ENCODE results near the gene TGFBR3.
A peak's percentile ranks its signal among the peaks of the same experiment; 100 is the strongest.

The TGFBR3 gene

DNA sequence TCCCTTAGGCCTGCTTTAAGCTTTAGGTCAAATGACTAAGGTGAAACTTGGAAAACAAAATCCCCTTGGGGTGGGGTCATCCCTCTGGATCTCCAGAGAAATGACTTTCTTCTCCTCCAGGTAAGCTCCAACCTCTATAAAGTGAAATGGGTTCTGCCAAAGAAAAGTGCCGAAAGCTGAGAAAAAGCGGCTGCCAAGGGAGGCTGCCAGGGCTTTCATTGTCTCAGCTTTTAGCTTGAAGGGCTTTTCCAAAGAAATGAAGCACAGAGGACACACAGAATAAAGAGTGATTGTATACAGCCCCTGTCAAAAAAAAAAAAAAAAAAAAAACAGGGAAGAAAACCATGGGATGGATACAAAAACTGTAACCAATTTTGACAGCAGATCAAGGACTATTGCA lies 126.9 kb downstream of the TGFBR3 start:
- no peak overlapping the region for H3K4me2 ChIP-seq (ENCODE audit: low read length, poor library complexity, severe bottlenecking)
- no peak overlapping the region for H2BK5ac ChIP-seq (ENCODE audit: low read depth, low read length, poor library complexity, severe bottlenecking)
- no peaks in the 10 kb centered on the region for H3K27me3 ChIP-seq (ENCODE audit: control insufficient read depth in 1 of 2, insufficient read depth in 1 of 2, low read length in 2 of 2)
- DNase-seq: no peak
- H4K8ac ChIP-seq (ENCODE audit: low read length): no peak overlapping the region
- H3K79me1 ChIP-seq (replicated peaks; ENCODE audit: low read length, poor library complexity, severe bottlenecking): peaks cover 6% of the 10 kb centered on the region
- 100% methylated on average over 2 of the region's 2 CpGs for WGBS
- H2AK5ac ChIP-seq (ENCODE audit: low read length, severe bottlenecking): no peak overlapping the region
- H3K4me1 ChIP-seq (ENCODE audit: control insufficient read depth, insufficient read depth, low read depth, low read length): no peaks in the 10 kb centered on the region
- no peak overlapping the region for H4K91ac ChIP-seq (ENCODE audit: low read length)
- no peak overlapping the region for H2BK12ac ChIP-seq (ENCODE audit: low read length in 2 of 2)
- H3K27ac ChIP-seq (ENCODE audit: low read length, poor library complexity, severe bottlenecking): no peak overlapping the region
- no peak overlapping the region for H3K18ac ChIP-seq (ENCODE audit: low read depth in 1 of 2, low read length in 2 of 2)
- H3K4me3 ChIP-seq (ENCODE audit: insufficient read depth in 1 of 2, low read depth in 1 of 2, low read length in 2 of 2): no peak overlapping the region
- H2BK120ac ChIP-seq (ENCODE audit: low read depth, low read length): no peak overlapping the region
- H3K23ac ChIP-seq (ENCODE audit: low read length in 2 of 2): no peak overlapping the region
- H2BK15ac ChIP-seq (ENCODE audit: low read depth, poor library complexity, severe bottlenecking): no peak overlapping the region
- no peak overlapping the region for H2AFZ ChIP-seq (ENCODE audit: low read depth, low read length)
- H3K14ac ChIP-seq (ENCODE audit: low read length in 2 of 2): no peak overlapping the region
- no peaks in the 10 kb centered on the region for H3K9me3 ChIP-seq (ENCODE audit: control insufficient read depth, low read length)
- no peak overlapping the region for H3K4ac ChIP-seq (ENCODE audit: low read depth in 1 of 2, low read length in 2 of 2)
- peak overlapping the region; percentile 85 for H3K9ac ChIP-seq (ENCODE audit: low read length)
- peaks cover 3 to 71% of the 10 kb centered on the region in 2 experiments for H3K36me3 ChIP-seq (ENCODE audit: control insufficient read depth in 1 of 2, insufficient read depth in 2 of 2, low read depth in 1 of 2, low read length in 2 of 2)

DNA sequence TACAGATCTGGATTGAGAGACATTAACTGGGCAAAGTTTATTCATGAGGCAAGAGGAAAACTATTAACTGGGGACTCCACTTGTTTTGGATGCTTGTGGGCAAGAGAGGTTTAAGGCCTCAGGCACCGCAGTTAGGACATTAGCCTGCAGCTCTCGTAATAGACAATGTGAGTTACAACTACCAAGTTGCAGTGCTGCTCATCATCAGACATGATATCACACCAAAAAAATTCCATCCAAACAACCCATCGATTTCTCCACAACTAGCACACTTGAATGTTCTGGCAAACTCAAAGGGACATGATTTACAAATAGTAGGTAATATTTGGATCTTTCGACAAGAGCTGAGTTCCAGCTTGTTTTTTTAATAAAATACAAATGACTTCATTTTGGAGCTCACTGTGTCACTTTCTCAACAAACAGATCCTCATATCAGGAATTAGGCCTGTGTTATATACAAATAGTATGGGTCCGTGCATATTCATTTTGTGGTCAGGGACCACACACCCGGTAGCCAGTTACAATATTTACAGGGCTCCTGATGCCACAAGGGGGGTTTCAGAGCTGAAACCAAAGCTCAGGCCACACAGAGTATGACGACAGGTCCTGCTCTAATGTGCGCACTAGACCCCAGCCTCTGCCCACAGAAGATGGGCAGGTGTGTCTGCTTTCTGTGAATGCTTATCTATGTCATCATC lies 128.0 kb downstream of the TGFBR3 start:
- peaks cover 4% of the 10 kb centered on the region for H3K79me1 ChIP-seq (replicated peaks; ENCODE audit: low read length, poor library complexity, severe bottlenecking)
- 87% methylated on average over 6 of the region's 8 CpGs for WGBS
- H3K14ac ChIP-seq (ENCODE audit: low read length in 2 of 2): no peak overlapping the region

GRCh38 chr1:91755702-91756287 lies 130.2 kb downstream of the TGFBR3 start:
- Histone ChIP-seq H3K4ac (ENCODE audit: low read depth in 1 of 2, low read length in 2 of 2) (no peak overlapping the region), H3K79me1 (replicated peaks; ENCODE audit: low read length, poor library complexity, severe bottlenecking) (peaks cover 4% of the 10 kb centered on the region), H3K4me2 (ENCODE audit: low read length, poor library complexity, severe bottlenecking) (no peak overlapping the region), H3K14ac (ENCODE audit: low read length in 2 of 2) (no peak overlapping the region), H3K27ac (ENCODE audit: low read length, poor library complexity, severe bottlenecking) (no peak overlapping the region), H3K9ac (ENCODE audit: low read length) (peak overlapping the region; percentile 85), H4K91ac (ENCODE audit: low read length) (no peak overlapping the region), H3K4me1 (ENCODE audit: control insufficient read depth, insufficient read depth, low read depth, low read length) (no peaks in the 10 kb centered on the region), H2BK12ac (ENCODE audit: low read length in 2 of 2) (no peak overlapping the region), H2BK15ac (ENCODE audit: low read depth, poor library complexity, severe bottlenecking) (no peak overlapping the region), H3K18ac (ENCODE audit: low read depth in 1 of 2, low read length in 2 of 2) (no peak overlapping the region), H2AFZ (ENCODE audit: low read depth, low read length) (no peak overlapping the region), H3K36me3 (ENCODE audit: control insufficient read depth in 1 of 2, insufficient read depth in 2 of 2, low read depth in 1 of 2, low read length in 2 of 2) (peaks cover 3 to 76% of the 10 kb centered on the region in 2 experiments), H2BK5ac (ENCODE audit: low read depth, low read length, poor library complexity, severe bottlenecking) (no peak overlapping the region), H2AK5ac (ENCODE audit: low read length, severe bottlenecking) (no peak overlapping the region), H3K27me3 (ENCODE audit: control insufficient read depth in 1 of 2, insufficient read depth in 1 of 2, low read length in 2 of 2) (no peaks in the 10 kb centered on the region), H3K4me3 (ENCODE audit: insufficient read depth in 1 of 2, low read depth in 1 of 2, low read length in 2 of 2) (no peak overlapping the region), H4K8ac (ENCODE audit: low read length) (no peak overlapping the region), H3K23ac (ENCODE audit: low read length in 2 of 2) (no peak overlapping the region), H3K9me3 (ENCODE audit: control insufficient read depth, low read length) (no peaks in the 10 kb centered on the region), H2BK120ac (ENCODE audit: low read depth, low read length) (no peak overlapping the region)
- DNase-seq: no peak
- whole genome bisulfite sequencing: 98% methylated on average over 5 of the region's 6 CpGs

More for the DNA sequence above, 128.0 kb downstream of the TGFBR3 start:
- no peak overlapping the region for H3K4me3 ChIP-seq (ENCODE audit: insufficient read depth in 1 of 2, low read depth in 1 of 2, low read length in 2 of 2)
- H3K9me3 ChIP-seq (ENCODE audit: control insufficient read depth, low read length): no peaks in the 10 kb centered on the region
- DNase-seq: peak; percentile 75
- no peak overlapping the region for H2BK12ac ChIP-seq (ENCODE audit: low read length in 2 of 2)
- no peak overlapping the region for H2AFZ ChIP-seq (ENCODE audit: low read depth, low read length)
- no peak overlapping the region for H3K27ac ChIP-seq (ENCODE audit: low read length, poor library complexity, severe bottlenecking)
- no peaks in the 10 kb centered on the region for H3K27me3 ChIP-seq (ENCODE audit: control insufficient read depth in 1 of 2, insufficient read depth in 1 of 2, low read length in 2 of 2)
- no peak overlapping the region for H2BK5ac ChIP-seq (ENCODE audit: low read depth, low read length, poor library complexity, severe bottlenecking)
- no peak overlapping the region for H2BK120ac ChIP-seq (ENCODE audit: low read depth, low read length)
- H2BK15ac ChIP-seq (ENCODE audit: low read depth, poor library complexity, severe bottlenecking): no peak overlapping the region
- no peak overlapping the region for H3K18ac ChIP-seq (ENCODE audit: low read depth in 1 of 2, low read length in 2 of 2)
- no peak overlapping the region for H3K4me2 ChIP-seq (ENCODE audit: low read length, poor library complexity, severe bottlenecking)
- H3K36me3 ChIP-seq (ENCODE audit: control insufficient read depth in 1 of 2, insufficient read depth in 2 of 2, low read depth in 1 of 2, low read length in 2 of 2): peaks cover 3 to 80% of the 10 kb centered on the region in 2 experiments
- H2AK5ac ChIP-seq (ENCODE audit: low read length, severe bottlenecking): no peak overlapping the region
- no peak overlapping the region for H3K4ac ChIP-seq (ENCODE audit: low read depth in 1 of 2, low read length in 2 of 2)
- H4K8ac ChIP-seq (ENCODE audit: low read length): no peak overlapping the region
- H3K4me1 ChIP-seq (ENCODE audit: control insufficient read depth, insufficient read depth, low read depth, low read length): no peaks in the 10 kb centered on the region
- no peak overlapping the region for H3K23ac ChIP-seq (ENCODE audit: low read length in 2 of 2)
- no peak overlapping the region for H4K91ac ChIP-seq (ENCODE audit: low read length)
- peak overlapping the region; percentile 85 for H3K9ac ChIP-seq (ENCODE audit: low read length)

DNA sequence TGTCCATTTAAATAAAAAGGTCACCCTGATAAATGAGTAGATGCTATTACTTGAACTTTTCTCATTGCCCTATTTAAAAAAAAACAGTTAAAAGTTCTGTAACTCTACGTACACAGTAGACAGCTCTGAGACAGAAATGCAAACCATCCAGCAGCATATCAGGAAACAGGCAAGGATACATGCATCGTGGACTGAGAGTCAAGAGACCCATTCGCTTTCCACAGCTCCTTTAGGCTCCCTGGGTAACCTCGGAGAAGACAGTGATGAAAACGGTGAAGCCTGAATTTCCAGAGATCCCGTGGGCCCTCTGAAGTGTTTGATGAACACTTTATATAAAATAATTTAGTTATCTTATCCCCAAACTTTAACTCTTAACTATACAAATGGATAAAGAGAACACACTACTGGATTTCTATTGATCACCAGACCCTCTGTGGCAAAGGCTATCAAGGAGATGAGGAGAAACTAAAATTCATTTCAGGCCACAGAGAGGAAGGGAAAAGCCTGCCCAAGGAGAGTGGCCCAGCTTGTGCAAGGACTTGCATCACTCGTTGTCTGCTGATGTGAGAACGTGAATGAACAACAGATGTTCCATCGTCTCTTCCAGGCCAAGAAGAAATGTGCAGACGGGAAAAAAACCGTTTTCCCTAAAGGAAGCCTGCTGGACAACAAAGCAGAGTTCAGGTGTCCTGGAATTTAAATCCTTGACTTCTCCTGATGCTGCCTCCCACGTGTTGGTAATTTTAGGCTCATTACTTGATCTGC lies 131.0 kb downstream of the TGFBR3 start:
- Histone ChIP-seq H2BK5ac (ENCODE audit: low read depth, low read length, poor library complexity, severe bottlenecking) (no peak overlapping the region), H3K4me3 (ENCODE audit: insufficient read depth in 1 of 2, low read depth in 1 of 2, low read length in 2 of 2) (no peak overlapping the region), H2BK12ac (ENCODE audit: low read length in 2 of 2) (no peak overlapping the region), H2AK5ac (ENCODE audit: low read length, severe bottlenecking) (peak overlapping the region; percentile 31), H3K36me3 (ENCODE audit: control insufficient read depth in 1 of 2, insufficient read depth in 2 of 2, low read depth in 1 of 2, low read length in 2 of 2) (peaks cover 3 to 69% of the 10 kb centered on the region in 2 experiments), H3K4ac (ENCODE audit: low read depth in 1 of 2, low read length in 2 of 2) (no peak overlapping the region), H3K27me3 (ENCODE audit: control insufficient read depth in 1 of 2, insufficient read depth in 1 of 2, low read length in 2 of 2) (no peaks in the 10 kb centered on the region), H3K27ac (ENCODE audit: low read length, poor library complexity, severe bottlenecking) (no peak overlapping the region), H3K14ac (ENCODE audit: low read length in 2 of 2) (no peak overlapping the region), H3K79me1 (replicated peaks; ENCODE audit: low read length, poor library complexity, severe bottlenecking) (peaks cover 4% of the 10 kb centered on the region), H4K91ac (ENCODE audit: low read length) (no peak overlapping the region), H2AFZ (ENCODE audit: low read depth, low read length) (no peak overlapping the region), H2BK120ac (ENCODE audit: low read depth, low read length) (no peak overlapping the region), H3K23ac (ENCODE audit: low read length in 2 of 2) (no peak overlapping the region), H4K8ac (ENCODE audit: low read length) (no peak overlapping the region), H3K18ac (ENCODE audit: low read depth in 1 of 2, low read length in 2 of 2) (no peak overlapping the region), H3K4me1 (ENCODE audit: control insufficient read depth, insufficient read depth, low read depth, low read length) (peaks cover 1% of the 10 kb centered on the region), H3K9me3 (ENCODE audit: control insufficient read depth, low read length) (no peaks in the 10 kb centered on the region), H3K4me2 (ENCODE audit: low read length, poor library complexity, severe bottlenecking) (no peak overlapping the region), H3K9ac (ENCODE audit: low read length) (peak overlapping the region; percentile 85), H2BK15ac (ENCODE audit: low read depth, poor library complexity, severe bottlenecking) (no peak overlapping the region)
- no peak for DNase-seq
- WGBS: 92% methylated on average over 10 of the region's 12 CpGs

Data from mesenchymal stem cell (in vitro differentiated cells and primary cell).